SK-N-SH (cell line): ENCODE measurements around the gene EXTL2. TPM values are rescaled to one million over a fixed set of nuclear protein-coding genes. Genes with fewer than 3 reads are reported as not detected.

Source experiments
- CTCF ChIA-PET: fragments of 300-600, 350-600 bp; formaldehyde crosslinking; extraction: SDS; loops from one replicate; lab custom pipeline; 2021; lab: Yijun Ruan, JAX
- POLR2A ChIA-PET: fragments of 350-600 bp; sonication (Branson Sonifier 250); formaldehyde crosslinking; extraction: SDS; loops from one replicate; lab custom pipeline; 2020; ENCODE audit warnings: antibody characterized with exemption, inconsistent platforms; lab: Yijun Ruan, JAX
- DNase-seq: peaks from one replicate; pipeline ENCODE4 v3.0.0; 2012
- H2AFZ ChIP-seq: fragments of 200-600 bp; sonication (generic); 2 replicates; pipeline ENCODE4 v1.8.1; 2016; ENCODE audit warnings: antibody characterized with exemption, mild to moderate bottlenecking, low read depth
- H3F3A ChIP-seq: fragments of 200-600 bp; sonication (generic); replicated peaks from 2 replicates; pipeline ENCODE3; 2016; ENCODE audit warnings: antibody characterized with exemption, mild to moderate bottlenecking; ENCODE audit not compliant: insufficient read depth
- H3K27ac ChIP-seq, 2 experiments: fragments of 200-500 bp in 1 of 2; fragments of 200-600 bp in 1 of 2; sonication (Bioruptor generic) in 1 of 2; sonication (generic), shearing (Covaris generic) in 1 of 2; 2 replicates each; pipeline versions ENCODE4 v1.5.1 to v1.6.1; 2014 to 2016; ENCODE audit warnings: low read depth in 2 of 2, inconsistent platforms in 1 of 2, low read length in 1 of 2, mild to moderate bottlenecking in 1 of 2, mixed read lengths in 1 of 2
- H3K27me3 ChIP-seq: fragments of 200-600 bp; sonication (generic), shearing (Covaris generic); 2 replicates; pipeline ENCODE4 v1.6.1; 2016; ENCODE audit warnings: mixed run types; ENCODE audit not compliant: insufficient read depth
- H3K36me3 ChIP-seq, 2 experiments: fragments of 200-500 bp in 1 of 2; fragments of 200-600 bp in 1 of 2; sonication (Bioruptor generic) in 1 of 2; sonication (generic) in 1 of 2; replicated peaks in 1 of 2; 2 replicates each; pipeline versions ENCODE3 to v1.5.1; 2014 to 2016; ENCODE audit warnings: low read length in 1 of 2, mild to moderate bottlenecking in 1 of 2; ENCODE audit not compliant: insufficient read depth in 2 of 2, control insufficient read depth in 1 of 2
- H3K4me1 ChIP-seq, 2 experiments: fragments of 200-500 bp in 1 of 2; fragments of 200-600 bp in 1 of 2; sonication (Bioruptor generic) in 1 of 2; sonication (generic), shearing (Covaris generic) in 1 of 2; 2 replicates each; pipeline versions ENCODE4 v1.5.1 to v1.6.1; 2014 to 2016; ENCODE audit warnings: low read depth in 1 of 2, low read length in 1 of 2, mixed run types in 1 of 2; ENCODE audit not compliant: insufficient read depth in 2 of 2, control insufficient read depth in 1 of 2
- H3K4me2 ChIP-seq: fragments of 200-600 bp; sonication (generic), shearing (Covaris generic); 2 replicates; pipeline ENCODE4 v1.6.1; 2017; ENCODE audit warnings: mixed run types
- H3K4me3 ChIP-seq, 2 experiments: fragments of 200-500 bp in 1 of 2; fragments of 200-600 bp in 1 of 2; sonication (Bioruptor generic) in 1 of 2; sonication (generic), shearing (Covaris generic) in 1 of 2; 2 replicates each; pipeline versions ENCODE4 v1.5.1 to v1.8.1; 2014 to 2016; ENCODE audit warnings: low read depth in 2 of 2, inconsistent platforms in 1 of 2, low read length in 1 of 2, mild to moderate bottlenecking in 1 of 2, mixed read lengths in 1 of 2, moderate library complexity in 1 of 2
- H3K79me2 ChIP-seq: fragments of 200-600 bp; sonication (generic); 2 replicates; pipeline ENCODE4 v1.8.1; 2017; ENCODE audit warnings: mild to moderate bottlenecking; ENCODE audit not compliant: insufficient read depth
- H3K9ac ChIP-seq: fragments of 200-600 bp; sonication (generic); 2 replicates; pipeline ENCODE4 v1.6.1; 2017; ENCODE audit warnings: mixed run types
- H3K9me2 ChIP-seq: fragments of 200-600 bp; sonication (generic); 2 replicates; pipeline ENCODE4 v1.6.1; 2017; ENCODE audit warnings: mixed run types
- H3K9me3 ChIP-seq: fragments of 200-600 bp; sonication (generic); 2 replicates; pipeline ENCODE4 v1.6.1; 2017; ENCODE audit warnings: mixed run types, mild to moderate bottlenecking, moderate library complexity
- H4K20me1 ChIP-seq: fragments of 200-600 bp; sonication (generic); 2 replicates; pipeline ENCODE4 v1.6.1; 2017; ENCODE audit warnings: mild to moderate bottlenecking, mixed run types; ENCODE audit not compliant: insufficient read depth
- CHD2 ChIP-seq: fragments of 150-350 bp; IDR thresholded peaks from 2 replicates; pipeline ENCODE4 v1.6.1; 2018; ENCODE audit warnings: low read length; ENCODE audit not compliant: partially characterized antibody
- EP300 ChIP-seq, 2 experiments: IDR thresholded peaks; 2 replicates each; pipeline versions ENCODE4 v1.4.0 to v1.6.1; 2012; ENCODE audit warnings: borderline replicate concordance in 1 of 2, low read depth in 1 of 2, low read length in 1 of 2
- EZH2phosphoT487 ChIP-seq: fragments of 200-600 bp; sonication (generic); IDR thresholded peaks from 2 replicates; pipeline ENCODE4 v1.6.1; 2017; ENCODE audit warnings: low read depth, mixed run types, mild to moderate bottlenecking, antibody characterized with exemption, moderate library complexity, borderline replicate concordance
- FOSL2 ChIP-seq: IDR thresholded peaks from 2 replicates; pipeline ENCODE4 v1.4.0; 2012; ENCODE audit warnings: low read depth, mild to moderate bottlenecking, moderate library complexity, borderline replicate concordance
- FOXM1 ChIP-seq: IDR thresholded peaks from 2 replicates; pipeline ENCODE4 v1.4.0; 2012; ENCODE audit warnings: low read depth, mild to moderate bottlenecking
- GABPA ChIP-seq: IDR thresholded peaks from 2 replicates; pipeline ENCODE4 v1.4.0; 2012; ENCODE audit warnings: low read depth, mild to moderate bottlenecking
- GATA2 ChIP-seq: sonication (generic); formaldehyde crosslinking; IDR thresholded peaks from 2 replicates; pipeline ENCODE4 v1.5.0; 2020; ENCODE audit warnings: mild to moderate bottlenecking, missing genetic modification reagents
- JUND ChIP-seq: IDR thresholded peaks from 2 replicates; pipeline ENCODE4 v1.4.0; 2012
- MEF2A ChIP-seq: IDR thresholded peaks from 2 replicates; pipeline ENCODE4 v1.4.0; 2012; ENCODE audit warnings: low read depth, borderline replicate concordance
- MXI1 ChIP-seq: IDR thresholded peaks from 2 replicates; pipeline ENCODE4 v1.6.1; 2012; ENCODE audit warnings: mild to moderate bottlenecking, low read depth, low read length, improper control_type of control experiment
- NFIC ChIP-seq: IDR thresholded peaks from 2 replicates; pipeline ENCODE4 v1.4.0; 2012; ENCODE audit warnings: borderline replicate concordance
- NRF1 ChIP-seq: IDR thresholded peaks from 2 replicates; pipeline ENCODE4 v1.6.1; 2012; ENCODE audit warnings: low read depth, mild to moderate bottlenecking, low read length
- POLR2AphosphoS5 ChIP-seq: IDR thresholded peaks from 2 replicates; pipeline ENCODE4 v1.6.1; 2012; ENCODE audit warnings: low read depth, low read length
- RCOR1 ChIP-seq: fragments of 150-350 bp; IDR thresholded peaks from 2 replicates; pipeline ENCODE4 v1.6.1; 2017; ENCODE audit warnings: antibody characterized with exemption, low read length
- SIN3A ChIP-seq: IDR thresholded peaks from 2 replicates; pipeline ENCODE4 v1.6.1; 2012; ENCODE audit warnings: low read depth, mild to moderate bottlenecking, low read length, moderate library complexity, borderline replicate concordance
- TAF1 ChIP-seq: IDR thresholded peaks from 2 replicates; pipeline ENCODE4 v1.6.1; 2012; ENCODE audit warnings: low read depth, mild to moderate bottlenecking, low read length, moderate library complexity, borderline replicate concordance
- TCF12 ChIP-seq: IDR thresholded peaks from 2 replicates; pipeline ENCODE4 v1.4.0; 2012
- TEAD4 ChIP-seq: IDR thresholded peaks from 2 replicates; pipeline ENCODE4 v1.4.0; 2012; ENCODE audit warnings: mild to moderate bottlenecking, borderline replicate concordance; ENCODE audit not compliant: insufficient read depth
- WGBS: methylation state at CpG from one replicate; pipeline ENCODE4 v1.1.6; 2017; ENCODE audit warnings: low lambda C conversion rate; 5-methylcytosine and 5-hydroxymethylcytosine counted together
- polyA plus RNA-seq, 3 experiments: library from polyadenylated mRNA; depleted of rRNA; stranded (reverse); fragments of >200 nt; gene quantifications; 2 replicates each; pipeline ENCODE4 v1.2.3, GENCODE V29; 2012
- TF ChIP-seq, protein P1 (sequence below): fragments of 150-350 bp; IDR thresholded peaks from 2 replicates; pipeline ENCODE4 v1.6.1; 2017; ENCODE audit warnings: antibody characterized with exemption, low read length, low read depth, borderline replicate concordance
- TF ChIP-seq, protein P2 (sequence below): IDR thresholded peaks from 2 replicates; pipeline ENCODE4; 2012
- TF ChIP-seq, protein P3 (sequence below): IDR thresholded peaks from 2 replicates; pipeline ENCODE4 v1.6.1; 2012; ENCODE audit warnings: mild to moderate bottlenecking, low read depth, low read length, moderate library complexity

Gene EXTL2
- polyA plus RNA-seq, 1 of the 3 experiments (the other 2 are of a cell fraction): 20.3 TPM

DNA sequence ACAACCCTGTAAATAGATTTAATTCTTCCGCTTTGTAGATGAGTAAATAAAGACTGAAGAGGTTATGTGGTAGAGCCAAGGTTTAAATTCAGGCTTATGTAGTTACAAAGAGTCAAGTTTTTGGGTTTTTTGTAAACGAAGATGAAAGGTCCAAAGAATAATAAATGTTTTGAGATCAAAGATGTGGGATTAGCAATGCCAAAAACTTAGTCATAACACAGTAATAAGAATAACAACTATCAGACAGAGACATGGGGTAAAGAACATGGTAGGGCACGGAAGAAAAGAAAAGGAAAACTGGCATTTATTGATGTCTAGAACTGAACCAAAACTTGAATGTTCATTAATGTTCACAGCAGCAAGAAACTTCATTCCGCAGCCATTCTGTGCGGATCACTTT lies 42.9 kb downstream of the EXTL2 start:
- no peak overlapping the region for H3K27ac ChIP-seq
- no peaks in the 10 kb centered on the region for H3K9me2 ChIP-seq
- H3K27me3 ChIP-seq: no peaks in the 10 kb centered on the region
- no peaks in the 10 kb centered on the region for H4K20me1 ChIP-seq
- no peak for DNase-seq
- POLR2A ChIA-PET: no interaction called here
- 0 out of 2 replicates have a peak overlapping the region, but pooled peaks have one; percentile 16 for H2AFZ ChIP-seq
- no peaks in the 10 kb centered on the region for H3K4me1 ChIP-seq
- H3K36me3 ChIP-seq: no peaks in the 10 kb centered on the region
- no peak overlapping the region for H3K4me3 ChIP-seq
- WGBS: 88% methylated on average over 5 of the region's 5 CpGs
- H3K79me2 ChIP-seq: no peaks in the 10 kb centered on the region
- no peak for TF ChIP-seq SIN3A
- TF ChIP-seq GABPA: no peak
- no peak for TF ChIP-seq NFIC
- TF ChIP-seq EP300 (IDR thresholded peaks at IDR 0.05; ENCODE audit: borderline replicate concordance in 1 of 2, low read depth in 1 of 2, low read length in 1 of 2): no peak
- TF ChIP-seq RCOR1: no peak
- TF ChIP-seq, protein P1, sequence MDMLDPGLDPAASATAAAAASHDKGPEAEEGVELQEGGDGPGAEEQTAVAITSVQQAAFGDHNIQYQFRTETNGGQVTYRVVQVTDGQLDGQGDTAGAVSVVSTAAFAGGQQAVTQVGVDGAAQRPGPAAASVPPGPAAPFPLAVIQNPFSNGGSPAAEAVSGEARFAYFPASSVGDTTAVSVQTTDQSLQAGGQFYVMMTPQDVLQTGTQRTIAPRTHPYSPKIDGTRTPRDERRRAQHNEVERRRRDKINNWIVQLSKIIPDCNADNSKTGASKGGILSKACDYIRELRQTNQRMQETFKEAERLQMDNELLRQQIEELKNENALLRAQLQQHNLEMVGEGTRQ: no peak
- TF ChIP-seq NRF1: no peak
- TF ChIP-seq FOXM1: no peak
- no peak for TF ChIP-seq TCF12
- TF ChIP-seq MXI1: no peak
- TF ChIP-seq, protein P2, sequence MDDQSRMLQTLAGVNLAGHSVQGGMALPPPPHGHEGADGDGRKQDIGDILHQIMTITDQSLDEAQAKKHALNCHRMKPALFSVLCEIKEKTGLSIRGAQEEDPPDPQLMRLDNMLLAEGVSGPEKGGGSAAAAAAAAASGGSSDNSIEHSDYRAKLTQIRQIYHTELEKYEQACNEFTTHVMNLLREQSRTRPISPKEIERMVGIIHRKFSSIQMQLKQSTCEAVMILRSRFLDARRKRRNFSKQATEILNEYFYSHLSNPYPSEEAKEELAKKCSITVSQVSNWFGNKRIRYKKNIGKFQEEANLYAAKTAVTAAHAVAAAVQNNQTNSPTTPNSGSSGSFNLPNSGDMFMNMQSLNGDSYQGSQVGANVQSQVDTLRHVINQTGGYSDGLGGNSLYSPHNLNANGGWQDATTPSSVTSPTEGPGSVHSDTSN: no peak
- TF ChIP-seq JUND: no peak
- CTCF ChIA-PET: no interaction called here
- no peaks in the 10 kb centered on the region for H3F3A ChIP-seq
- no peaks in the 10 kb centered on the region for H3K9me3 ChIP-seq
- H3K4me2 ChIP-seq: no peak overlapping the region
- no peak overlapping the region for H3K9ac ChIP-seq

DNA sequence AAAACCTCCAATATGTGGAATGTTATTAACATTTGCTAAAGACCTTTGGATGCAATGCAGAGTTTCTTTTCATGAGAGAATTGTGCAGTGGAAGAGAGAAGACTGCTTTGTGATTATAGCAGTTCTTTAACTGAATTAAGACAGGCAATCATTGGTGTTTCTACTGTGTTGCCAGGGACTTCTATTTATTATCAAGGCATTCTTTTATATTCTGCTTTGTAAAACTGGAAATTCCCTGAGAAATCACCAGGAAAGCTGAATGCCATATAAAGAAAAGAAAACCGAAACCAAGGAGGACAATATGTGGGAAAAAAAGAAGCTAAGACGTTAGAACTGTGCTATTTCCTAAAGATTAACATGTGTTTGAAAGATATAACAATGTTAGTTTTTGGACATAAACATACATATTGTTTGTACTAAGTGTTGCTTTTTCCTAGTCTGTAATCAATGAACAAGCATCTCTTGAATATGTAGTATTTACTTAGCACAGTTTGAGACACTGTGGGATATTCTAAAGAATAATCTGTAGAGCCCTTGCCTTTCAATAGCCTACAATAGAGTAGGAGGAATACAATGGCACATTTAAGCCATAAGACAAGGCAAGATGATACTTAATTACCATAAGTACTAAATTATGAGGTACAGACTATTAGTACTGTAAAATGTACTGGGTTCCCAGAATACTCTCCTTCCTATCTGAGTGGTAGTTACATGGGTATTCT lies 47.1 kb downstream of the EXTL2 start:
- WGBS: 47% methylated on average over 2 of the region's 2 CpGs
- Histone ChIP-seq H3K4me2 (peak overlapping the region; percentile 66), H3K9ac (peak overlapping the region; percentile 42), H3F3A (no peaks in the 10 kb centered on the region), H3K27ac (peak overlapping the region in 1 of 2 experiments; percentile 31; a peak in 1 of 4 replicates), H3K4me3 (peak overlapping the region in 1 of 2 experiments; percentile 16; a peak in 1 of 4 replicates), H2AFZ (peak overlapping the region; percentile 46; the same call in 1 of the 2 replicates), H4K20me1 (no peaks in the 10 kb centered on the region), H3K4me1 (no peaks in the 10 kb centered on the region), H3K36me3 (no peaks in the 10 kb centered on the region), H3K9me2 (no peaks in the 10 kb centered on the region), H3K9me3 (no peaks in the 10 kb centered on the region), H3K79me2 (no peaks in the 10 kb centered on the region), H3K27me3 (no peaks in the 10 kb centered on the region)
- CTCF ChIA-PET: interaction anchor here (1.1 kb wide), 1 partner anchor 21 kb away, joined by 5 read pairs; no protein-coding TSS in a partner anchor
- DNase-seq: no peak
- POLR2A ChIA-PET: no interaction called here
- TF ChIP-seq, protein P3, sequence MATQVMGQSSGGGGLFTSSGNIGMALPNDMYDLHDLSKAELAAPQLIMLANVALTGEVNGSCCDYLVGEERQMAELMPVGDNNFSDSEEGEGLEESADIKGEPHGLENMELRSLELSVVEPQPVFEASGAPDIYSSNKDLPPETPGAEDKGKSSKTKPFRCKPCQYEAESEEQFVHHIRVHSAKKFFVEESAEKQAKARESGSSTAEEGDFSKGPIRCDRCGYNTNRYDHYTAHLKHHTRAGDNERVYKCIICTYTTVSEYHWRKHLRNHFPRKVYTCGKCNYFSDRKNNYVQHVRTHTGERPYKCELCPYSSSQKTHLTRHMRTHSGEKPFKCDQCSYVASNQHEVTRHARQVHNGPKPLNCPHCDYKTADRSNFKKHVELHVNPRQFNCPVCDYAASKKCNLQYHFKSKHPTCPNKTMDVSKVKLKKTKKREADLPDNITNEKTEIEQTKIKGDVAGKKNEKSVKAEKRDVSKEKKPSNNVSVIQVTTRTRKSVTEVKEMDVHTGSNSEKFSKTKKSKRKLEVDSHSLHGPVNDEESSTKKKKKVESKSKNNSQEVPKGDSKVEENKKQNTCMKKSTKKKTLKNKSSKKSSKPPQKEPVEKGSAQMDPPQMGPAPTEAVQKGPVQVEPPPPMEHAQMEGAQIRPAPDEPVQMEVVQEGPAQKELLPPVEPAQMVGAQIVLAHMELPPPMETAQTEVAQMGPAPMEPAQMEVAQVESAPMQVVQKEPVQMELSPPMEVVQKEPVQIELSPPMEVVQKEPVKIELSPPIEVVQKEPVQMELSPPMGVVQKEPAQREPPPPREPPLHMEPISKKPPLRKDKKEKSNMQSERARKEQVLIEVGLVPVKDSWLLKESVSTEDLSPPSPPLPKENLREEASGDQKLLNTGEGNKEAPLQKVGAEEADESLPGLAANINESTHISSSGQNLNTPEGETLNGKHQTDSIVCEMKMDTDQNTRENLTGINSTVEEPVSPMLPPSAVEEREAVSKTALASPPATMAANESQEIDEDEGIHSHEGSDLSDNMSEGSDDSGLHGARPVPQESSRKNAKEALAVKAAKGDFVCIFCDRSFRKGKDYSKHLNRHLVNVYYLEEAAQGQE: no peak
- TF ChIP-seq EP300 (IDR thresholded peaks at IDR 0.05; ENCODE audit: borderline replicate concordance in 1 of 2, low read depth in 1 of 2, low read length in 1 of 2) (no peak), CHD2 (no peak), NRF1 (no peak), EZH2phosphoT487 (no peak), JUND (no peak), RCOR1 (no peak), TEAD4 (no peak), POLR2AphosphoS5 (no peak), TAF1 (no peak), GABPA (no peak), FOXM1 (no peak), MEF2A (no peak), FOSL2 (no peak), GATA2 (no peak)
